GM18498 (cell line): Measurements from ENCODE around the gene SLC8A1.
"Not testable (repeated sequence)": the region's sequence is repeated elsewhere in the genome, so short reads cannot be mapped to it uniquely, and the experiment has no call there.

Experiments
- ATAC-seq: cut with Tn5 transposase; IDR thresholded peaks from one replicate; pipeline ENCODE4 v1.9.1; 2021; ENCODE audit warnings: mild to moderate bottlenecking, moderate library complexity; ENCODE audit not compliant: unreplicated experiment

The SLC8A1 gene

GRCh38 chr2:40097691-40098385, 354.1 kb downstream of the SLC8A1 start:
- no peak for ATAC-seq

- no peak for ATAC-seq
These were observed 355.5 kb downstream of the SLC8A1 start for GRCh38 chr2:40096360-40096759.

GRCh38 chr2:40095000-40095399, 356.9 kb downstream of the SLC8A1 start:
- ATAC-seq = no peak

GRCh38 chr2:40094451-40094850, 357.4 kb downstream of the SLC8A1 start:
- no peak for ATAC-seq

- ATAC-seq = no peak
These were observed 358.7 kb downstream of the SLC8A1 start for GRCh38 chr2:40093021-40093675.

GRCh38 chr2:40090044-40090443, 361.8 kb downstream of the SLC8A1 start:
- no peak for ATAC-seq

DNA sequence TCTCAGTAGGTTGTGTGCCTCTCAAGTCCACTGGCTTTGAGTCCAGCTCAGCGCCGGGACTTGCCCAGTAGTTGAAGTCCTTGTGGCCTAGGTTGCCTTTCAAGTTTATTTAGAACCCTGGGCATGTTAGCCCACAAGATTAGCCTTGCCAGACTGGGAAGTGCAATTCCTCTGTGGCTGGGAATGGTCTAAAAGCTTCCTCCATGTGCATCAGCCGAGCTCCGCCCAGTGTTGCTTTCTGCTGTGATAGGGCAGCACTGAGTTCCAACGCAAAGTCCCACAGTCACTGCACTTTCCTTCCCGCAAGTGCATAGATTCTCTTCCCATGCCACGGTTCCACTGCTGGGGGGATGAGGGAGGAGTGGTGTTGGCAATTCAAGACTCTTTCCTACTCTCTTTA, 364.0 kb downstream of the SLC8A1 start:
- no peak for ATAC-seq

- no peak for ATAC-seq
These were observed 364.5 kb downstream of the SLC8A1 start for GRCh38 chr2:40087434-40087833.

GRCh38 chr2:40085786-40086185, 366.1 kb downstream of the SLC8A1 start:
- ATAC-seq = no peak

DNA sequence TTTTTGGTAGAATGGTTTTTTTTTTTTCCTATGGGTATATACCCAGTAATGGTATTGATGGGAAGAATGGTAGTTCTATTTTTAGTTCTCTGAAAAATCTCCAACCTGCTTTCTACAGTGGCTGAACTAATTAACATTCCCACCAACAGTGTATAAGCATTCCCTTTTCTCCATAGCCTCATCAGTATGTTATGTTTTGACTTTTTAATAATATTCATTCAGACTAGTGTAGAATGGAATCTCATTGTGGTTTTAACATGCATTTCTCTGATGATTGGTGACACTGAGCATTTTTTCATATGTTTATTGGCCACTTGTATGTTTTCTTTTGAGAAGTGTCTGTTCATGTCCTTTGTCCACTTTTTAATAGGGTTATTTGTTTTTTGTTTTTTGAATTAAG, 378.6 kb downstream of the SLC8A1 start:
- ATAC-seq = not testable (repeated sequence)

DNA sequence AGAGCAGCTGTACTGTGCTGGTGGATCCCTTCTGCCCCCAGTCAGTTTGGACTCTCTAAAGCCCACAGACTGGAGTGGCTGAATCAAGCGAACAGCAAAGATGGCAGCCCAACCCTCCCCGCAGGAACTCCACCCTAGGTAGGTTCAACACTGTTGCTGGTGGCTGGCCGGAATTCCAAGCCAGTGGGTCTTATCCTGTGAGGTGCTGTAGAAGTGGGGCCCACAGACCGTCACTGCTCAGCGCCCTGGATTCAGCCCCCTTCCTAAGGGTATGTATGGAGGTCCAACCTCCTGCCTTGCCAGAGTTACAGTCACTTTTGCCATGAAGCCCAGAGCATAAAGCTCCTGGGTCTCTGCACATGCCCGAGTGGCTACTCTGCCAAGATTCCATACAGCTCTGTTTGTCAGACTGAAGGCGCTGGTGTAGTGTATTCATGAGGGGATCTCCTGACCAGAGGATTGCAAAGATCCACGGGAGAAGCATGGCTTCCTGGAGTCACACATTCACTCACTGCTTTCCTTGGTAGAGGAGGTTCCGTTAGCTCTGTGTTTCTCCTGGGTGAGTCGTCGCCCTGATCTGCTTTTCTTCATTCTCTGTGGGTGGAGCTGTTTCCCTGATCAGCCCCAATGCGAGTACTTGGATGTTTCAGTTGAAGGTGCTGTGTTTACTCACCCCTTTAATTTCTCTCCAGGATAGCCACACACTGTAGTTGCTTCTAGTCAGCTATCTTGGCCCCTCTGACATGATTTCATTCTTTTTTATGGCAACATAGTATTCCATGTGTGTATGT, 379.3 kb downstream of the SLC8A1 start:
- ATAC-seq = no peak

DNA sequence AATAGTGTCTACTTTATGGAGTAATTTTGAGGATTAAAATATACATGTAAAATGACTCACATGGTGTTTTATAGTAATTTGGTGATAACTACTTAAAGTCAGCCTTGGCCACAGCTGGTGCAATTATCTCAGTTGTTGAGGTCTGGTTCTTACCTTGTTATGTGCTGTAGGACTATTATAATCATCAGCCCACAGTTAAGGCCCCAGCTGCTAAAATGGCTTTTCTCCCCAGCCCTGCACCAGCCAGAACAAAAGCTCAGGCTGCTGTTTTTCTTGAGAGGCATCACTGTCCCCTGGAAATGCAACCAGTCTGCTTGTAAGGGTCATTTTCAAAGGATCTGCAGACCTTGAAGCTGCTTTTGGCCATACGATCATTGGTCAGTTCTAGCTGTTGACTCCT, 389.5 kb downstream of the SLC8A1 start:
- ATAC-seq = no peak

DNA sequence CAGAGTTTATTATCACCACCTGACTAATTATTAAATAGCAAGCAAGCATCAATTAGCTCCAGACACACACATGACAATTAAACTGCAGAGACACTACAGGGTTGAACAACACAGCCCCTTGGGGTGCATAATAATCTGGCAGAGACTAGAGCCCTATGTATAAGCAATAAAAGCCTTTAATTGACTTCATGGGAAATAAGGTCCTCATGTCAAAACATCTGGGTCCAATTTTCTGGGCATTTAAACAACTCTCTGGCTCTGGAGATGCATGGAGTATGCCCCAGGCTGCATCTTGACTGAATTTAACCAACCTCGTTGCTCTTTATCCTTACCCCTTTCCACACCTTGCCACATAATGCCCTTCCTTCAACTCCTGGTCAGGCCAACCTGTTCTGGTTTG, 402.1 kb downstream of the SLC8A1 start:
- no peak for ATAC-seq

DNA sequence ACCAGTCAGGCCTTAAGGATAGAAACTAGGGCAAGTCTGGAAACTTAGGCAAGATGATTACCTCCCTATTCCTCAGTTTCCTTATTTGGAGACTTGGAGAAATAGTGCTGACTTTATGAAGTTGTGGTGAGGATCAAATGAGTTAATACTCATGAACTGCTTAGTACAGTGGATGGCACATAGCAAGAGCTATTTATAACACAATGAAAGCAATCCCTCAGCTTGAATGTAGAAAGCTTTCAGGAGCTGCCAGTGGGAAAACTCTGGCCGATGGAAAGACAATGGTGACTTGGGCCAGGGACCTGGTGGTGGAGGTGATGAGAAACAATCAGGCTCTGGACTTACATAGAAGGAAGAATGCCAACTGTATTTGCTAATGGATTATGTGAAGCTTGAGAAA, 403.4 kb downstream of the SLC8A1 start:
- ATAC-seq = no peak

- no peak for ATAC-seq
These were observed 404.5 kb downstream of the SLC8A1 start for GRCh38 chr2:40047406-40047805.
